ENCODE data around the gene CNPY1. TPM values are rescaled to one million over a fixed set of nuclear protein-coding genes. Genes with fewer than 3 reads are reported as not detected.

CNPY1 gene
- total RNA-seq, 1 experiment from 2014 or later = not detected

DNA sequence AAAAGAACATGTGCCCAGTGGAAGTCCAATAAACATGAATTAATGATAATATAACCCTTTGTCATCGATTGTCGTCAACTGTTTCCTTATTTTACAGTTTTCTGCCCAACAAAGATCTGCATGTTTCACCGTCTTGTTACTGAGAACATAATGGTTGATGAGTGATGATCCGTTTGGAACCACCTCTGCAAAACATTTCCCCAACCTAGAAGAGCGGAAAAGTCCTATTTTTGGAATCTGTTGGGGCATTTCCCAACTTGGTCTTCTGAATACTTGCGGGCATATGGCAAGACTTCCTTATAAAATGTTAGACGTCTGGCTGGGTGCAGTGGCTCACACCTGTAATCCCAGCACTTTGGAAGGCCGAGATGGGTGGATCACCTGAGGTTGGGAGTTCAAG lies 32.1 kb downstream of the CNPY1 start:
- H4K20me1 ChIP-seq (ENCODE audit: insufficient read depth, low read depth, low read length) = no peaks in the 10 kb centered on the region
- H3K36me3 ChIP-seq (ENCODE audit: insufficient read depth, low read length) = no peaks in the 10 kb centered on the region
- H3K9ac ChIP-seq (ENCODE audit: low read length) = no peak overlapping the region
- no peaks in the 10 kb centered on the region for H3K9me3 ChIP-seq (ENCODE audit: low read length)
- H3K9me2 ChIP-seq (replicated peaks; ENCODE audit: insufficient read depth, low read length) = no peaks in the 10 kb centered on the region
- H3K4me1 ChIP-seq (ENCODE audit: low read length) = no peaks in the 10 kb centered on the region
- no peak overlapping the region for H3K27ac ChIP-seq (ENCODE audit: low read length)
- H3K27me3 ChIP-seq (ENCODE audit: low read length) = no peaks in the 10 kb centered on the region
- DNase-seq = no peak
- no peak overlapping the region for H2AFZ ChIP-seq (ENCODE audit: low read length)
- H3K4me2 ChIP-seq (ENCODE audit: low read depth, low read length, poor library complexity, severe bottlenecking) = no peak overlapping the region
- no peak overlapping the region for H3K4me3 ChIP-seq (ENCODE audit: low read length)
- no peaks in the 10 kb centered on the region for H3K79me2 ChIP-seq (ENCODE audit: low read length)

DNA sequence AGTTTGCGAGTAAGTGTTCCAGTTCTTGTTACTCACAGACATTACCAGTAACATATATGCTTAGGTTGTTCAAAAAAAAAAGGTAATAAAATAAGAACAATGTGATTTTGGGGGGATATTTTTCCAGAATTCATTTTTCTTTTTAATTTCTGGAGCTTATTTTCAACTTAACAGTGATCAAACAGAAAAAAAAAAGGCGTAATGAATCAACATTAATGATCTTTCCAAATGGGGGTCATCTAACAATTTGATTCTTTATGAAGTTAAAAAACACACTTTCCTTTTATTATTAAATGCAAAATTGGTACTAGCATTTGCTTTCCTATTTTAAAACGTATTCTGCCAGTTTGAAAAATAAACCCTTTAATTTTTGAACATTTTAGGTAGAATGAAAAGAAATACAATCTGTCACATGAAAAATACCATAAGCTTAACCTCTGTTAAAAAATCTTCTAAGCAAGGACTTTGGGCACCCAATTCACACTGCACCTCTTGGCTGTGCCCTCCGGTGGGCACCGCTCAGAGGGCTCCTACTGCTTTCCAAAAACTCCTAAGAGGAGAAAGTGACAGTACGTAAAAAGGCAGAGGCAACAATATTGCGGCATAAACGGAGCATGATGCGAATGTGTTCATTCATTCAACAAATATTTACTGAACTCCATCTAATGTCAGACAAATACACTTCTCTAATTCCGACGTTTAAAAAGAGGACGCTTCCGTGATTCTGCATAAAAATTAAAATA lies 32.6 kb downstream of the CNPY1 start:
- Histone ChIP-seq H3K9me3 (ENCODE audit: low read length) (no peaks in the 10 kb centered on the region), H2AFZ (ENCODE audit: low read length) (no peak overlapping the region), H3K27ac (ENCODE audit: low read length) (no peak overlapping the region), H3K9me2 (replicated peaks; ENCODE audit: insufficient read depth, low read length) (no peaks in the 10 kb centered on the region), H3K4me1 (ENCODE audit: low read length) (no peaks in the 10 kb centered on the region), H3K9ac (ENCODE audit: low read length) (no peak overlapping the region), H3K27me3 (ENCODE audit: low read length) (no peaks in the 10 kb centered on the region), H3K36me3 (ENCODE audit: insufficient read depth, low read length) (no peaks in the 10 kb centered on the region), H3K4me3 (ENCODE audit: low read length) (no peak overlapping the region), H3K4me2 (ENCODE audit: low read depth, low read length, poor library complexity, severe bottlenecking) (no peak overlapping the region), H3K79me2 (ENCODE audit: low read length) (no peaks in the 10 kb centered on the region), H4K20me1 (ENCODE audit: insufficient read depth, low read depth, low read length) (no peaks in the 10 kb centered on the region)
- no peak for DNase-seq

DNA sequence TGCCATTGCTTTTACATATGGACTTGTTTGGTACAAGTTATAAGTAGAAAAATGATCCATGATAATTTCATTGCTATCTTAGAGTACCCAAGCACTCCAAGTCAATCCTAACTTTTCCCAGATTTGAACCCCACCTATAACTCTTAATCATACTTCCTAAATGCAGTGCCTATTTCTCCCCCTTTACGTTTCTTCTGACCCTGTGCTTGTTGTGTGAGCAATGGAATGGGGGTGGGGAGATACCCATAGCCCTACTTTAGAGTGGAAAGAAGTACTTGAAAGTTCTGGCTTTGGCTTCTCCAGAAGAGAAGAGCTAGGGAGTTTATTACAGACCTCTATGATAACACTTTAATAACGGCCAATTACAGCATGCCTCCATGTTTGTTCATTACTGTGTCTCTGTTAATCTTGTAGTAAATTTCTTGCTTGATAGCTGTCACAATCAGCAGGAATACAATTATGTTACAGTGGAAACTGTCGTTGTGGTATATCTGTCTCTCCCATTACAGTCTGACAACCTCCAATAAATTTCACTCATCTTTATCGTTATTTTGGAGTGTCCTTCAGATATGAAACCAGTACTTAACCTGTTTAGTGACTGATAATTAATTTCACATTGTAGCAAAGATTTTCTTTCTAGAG lies 34.0 kb downstream of the CNPY1 start:
- Histone ChIP-seq H3K4me3 (ENCODE audit: low read length) (no peak overlapping the region), H2AFZ (ENCODE audit: low read length) (no peak overlapping the region), H3K36me3 (ENCODE audit: insufficient read depth, low read length) (no peaks in the 10 kb centered on the region), H3K4me2 (ENCODE audit: low read depth, low read length, poor library complexity, severe bottlenecking) (no peak overlapping the region), H3K27ac (ENCODE audit: low read length) (no peak overlapping the region), H4K20me1 (ENCODE audit: insufficient read depth, low read depth, low read length) (no peaks in the 10 kb centered on the region), H3K79me2 (ENCODE audit: low read length) (no peaks in the 10 kb centered on the region), H3K9me3 (ENCODE audit: low read length) (no peaks in the 10 kb centered on the region), H3K9ac (ENCODE audit: low read length) (no peak overlapping the region), H3K4me1 (ENCODE audit: low read length) (no peaks in the 10 kb centered on the region), H3K27me3 (ENCODE audit: low read length) (no peaks in the 10 kb centered on the region), H3K9me2 (replicated peaks; ENCODE audit: insufficient read depth, low read length) (no peaks in the 10 kb centered on the region)
- DNase-seq = no peak

DNA sequence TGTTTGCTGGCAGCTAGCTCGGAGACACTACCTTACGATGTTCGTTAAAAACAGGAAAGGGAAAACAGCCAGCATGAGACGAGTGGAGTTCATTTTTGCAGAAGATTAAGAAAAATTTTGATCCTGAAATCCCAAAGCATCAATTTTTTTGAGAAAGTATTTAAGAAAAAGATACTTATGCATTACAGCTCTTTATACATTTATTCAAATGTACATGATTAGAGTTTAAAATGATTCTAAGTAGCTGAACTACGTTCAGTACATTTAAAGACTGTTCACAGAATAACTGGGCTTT lies 34.7 kb downstream of the CNPY1 start:
- Histone ChIP-seq H2AFZ (ENCODE audit: low read length) (no peak overlapping the region), H3K27ac (ENCODE audit: low read length) (no peak overlapping the region), H3K79me2 (ENCODE audit: low read length) (no peaks in the 10 kb centered on the region), H3K4me1 (ENCODE audit: low read length) (no peaks in the 10 kb centered on the region), H4K20me1 (ENCODE audit: insufficient read depth, low read depth, low read length) (no peaks in the 10 kb centered on the region), H3K4me2 (ENCODE audit: low read depth, low read length, poor library complexity, severe bottlenecking) (no peak overlapping the region), H3K9me2 (replicated peaks; ENCODE audit: insufficient read depth, low read length) (no peaks in the 10 kb centered on the region), H3K9ac (ENCODE audit: low read length) (no peak overlapping the region), H3K9me3 (ENCODE audit: low read length) (no peaks in the 10 kb centered on the region), H3K4me3 (ENCODE audit: low read length) (no peak overlapping the region), H3K36me3 (ENCODE audit: insufficient read depth, low read length) (no peaks in the 10 kb centered on the region), H3K27me3 (ENCODE audit: low read length) (no peaks in the 10 kb centered on the region)
- no peak for DNase-seq

DNA sequence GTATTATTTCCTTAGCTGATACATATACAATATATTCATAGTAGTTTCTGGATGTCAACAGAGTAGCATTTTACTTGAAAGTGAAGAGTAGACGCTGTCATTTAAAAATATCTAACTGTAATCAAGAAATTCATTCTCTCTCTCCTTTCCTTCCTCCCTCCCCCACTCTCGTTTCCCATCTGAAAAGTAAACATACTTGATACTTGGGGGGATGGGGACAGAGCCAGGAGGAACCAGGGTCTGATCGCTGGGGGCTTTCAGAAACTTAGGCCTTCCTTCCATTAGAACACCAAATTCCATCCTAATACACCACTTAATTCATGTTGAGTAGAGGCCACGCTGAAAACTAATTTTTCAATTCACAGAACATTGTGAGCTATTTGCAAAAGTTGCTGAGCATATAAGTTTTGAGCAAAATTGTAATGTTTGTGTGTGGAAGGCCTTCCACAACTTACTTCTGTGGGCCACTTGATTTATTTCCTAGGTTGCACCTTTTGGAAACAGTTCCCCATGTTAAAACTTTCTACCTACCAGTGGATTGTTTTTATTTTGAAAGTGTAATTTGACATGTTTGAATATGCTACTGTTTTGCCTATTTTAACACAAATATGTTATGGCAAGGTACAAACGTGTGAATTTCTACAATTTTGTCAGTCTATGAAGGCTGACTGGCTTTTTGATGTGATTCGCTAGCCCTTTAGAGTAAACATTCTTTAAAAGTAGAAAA lies 35.2 kb downstream of the CNPY1 start:
- no peak overlapping the region for H2AFZ ChIP-seq (ENCODE audit: low read length)
- no peaks in the 10 kb centered on the region for H3K36me3 ChIP-seq (ENCODE audit: insufficient read depth, low read length)
- H3K9me3 ChIP-seq (ENCODE audit: low read length) = no peaks in the 10 kb centered on the region
- no peaks in the 10 kb centered on the region for H3K4me1 ChIP-seq (ENCODE audit: low read length)
- H3K27me3 ChIP-seq (ENCODE audit: low read length) = no peaks in the 10 kb centered on the region
- H3K27ac ChIP-seq (ENCODE audit: low read length) = no peak overlapping the region
- H3K4me2 ChIP-seq (ENCODE audit: low read depth, low read length, poor library complexity, severe bottlenecking) = no peak overlapping the region
- no peak for DNase-seq
- no peaks in the 10 kb centered on the region for H3K79me2 ChIP-seq (ENCODE audit: low read length)
- H3K9me2 ChIP-seq (replicated peaks; ENCODE audit: insufficient read depth, low read length) = no peaks in the 10 kb centered on the region
- H3K4me3 ChIP-seq (ENCODE audit: low read length) = no peak overlapping the region
- H3K9ac ChIP-seq (ENCODE audit: low read length) = no peak overlapping the region
- H4K20me1 ChIP-seq (ENCODE audit: insufficient read depth, low read depth, low read length) = no peaks in the 10 kb centered on the region

DNA sequence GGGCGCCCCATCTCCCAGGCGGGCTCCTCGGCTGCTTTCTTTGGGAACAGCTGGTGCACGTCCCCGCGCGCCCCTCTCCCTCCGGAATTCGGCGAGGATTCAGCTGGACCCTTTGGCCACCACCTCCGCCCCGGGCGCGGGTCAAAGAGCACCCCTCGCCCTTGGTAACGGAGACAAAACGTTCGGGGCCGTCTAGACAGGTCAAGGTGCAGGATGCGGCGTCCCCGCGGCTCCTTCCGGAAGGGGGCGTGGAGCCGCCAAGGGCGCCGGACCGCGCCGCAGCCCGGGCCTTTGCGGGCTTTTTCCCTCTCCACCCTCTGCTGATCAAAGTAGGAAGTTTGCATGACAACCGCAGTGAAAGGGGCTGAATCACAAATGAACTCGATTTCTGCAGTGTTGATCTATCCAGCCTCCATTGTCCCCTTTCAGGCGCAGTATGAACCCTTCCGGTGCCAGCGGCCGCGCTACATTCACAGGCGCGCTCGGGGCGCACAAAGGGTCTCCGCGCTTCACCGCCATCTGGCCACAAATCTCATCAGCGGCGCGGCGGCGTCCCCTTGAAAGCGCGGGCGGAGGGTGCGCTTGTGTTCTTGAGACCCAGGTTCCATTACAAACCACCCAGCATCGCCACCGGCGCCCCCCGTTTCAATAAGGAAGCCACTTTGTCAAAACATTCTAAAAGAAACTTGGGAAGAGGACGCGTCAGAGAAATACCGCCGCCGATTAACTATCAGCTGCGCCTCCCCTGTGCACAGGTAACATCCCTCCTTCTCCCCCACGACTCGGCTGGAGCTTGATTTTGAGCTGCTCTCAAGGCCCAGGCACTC lies 36.4 kb downstream of the CNPY1 start:
- Histone ChIP-seq H3K4me1 (ENCODE audit: low read length) (no peaks in the 10 kb centered on the region), H3K36me3 (ENCODE audit: insufficient read depth, low read length) (no peaks in the 10 kb centered on the region), H3K4me3 (ENCODE audit: low read length) (no peak overlapping the region), H4K20me1 (ENCODE audit: insufficient read depth, low read depth, low read length) (no peaks in the 10 kb centered on the region), H3K9me2 (replicated peaks; ENCODE audit: insufficient read depth, low read length) (no peaks in the 10 kb centered on the region), H3K27ac (ENCODE audit: low read length) (no peak overlapping the region), H3K79me2 (ENCODE audit: low read length) (no peaks in the 10 kb centered on the region), H3K9ac (ENCODE audit: low read length) (no peak overlapping the region), H3K4me2 (ENCODE audit: low read depth, low read length, poor library complexity, severe bottlenecking) (no peak overlapping the region), H2AFZ (ENCODE audit: low read length) (no peak overlapping the region), H3K9me3 (ENCODE audit: low read length) (no peaks in the 10 kb centered on the region), H3K27me3 (ENCODE audit: low read length) (no peaks in the 10 kb centered on the region)
- no peak for DNase-seq

DNA sequence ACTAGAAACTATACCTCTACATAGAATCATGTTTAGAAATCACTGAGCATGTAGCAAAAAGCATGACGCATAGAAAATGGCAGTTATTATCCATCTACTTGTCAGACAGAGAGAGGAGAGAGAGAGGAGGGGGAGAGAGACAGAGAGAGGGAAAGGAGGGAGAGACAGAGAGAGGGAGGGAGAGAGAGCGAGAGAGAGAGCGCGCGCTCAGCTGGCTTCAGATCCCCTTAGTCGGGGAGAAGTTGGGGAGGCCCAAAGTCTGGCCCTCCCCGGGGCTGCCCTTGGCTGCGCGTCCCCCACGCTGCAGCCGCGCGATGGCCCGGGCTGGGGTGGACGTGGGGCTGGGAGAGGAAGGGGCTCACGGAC lies 37.0 kb downstream of the CNPY1 start:
- Histone ChIP-seq H3K4me1 (ENCODE audit: low read length) (no peaks in the 10 kb centered on the region), H4K20me1 (ENCODE audit: insufficient read depth, low read depth, low read length) (no peaks in the 10 kb centered on the region), H3K27me3 (ENCODE audit: low read length) (no peaks in the 10 kb centered on the region), H3K27ac (ENCODE audit: low read length) (no peak overlapping the region), H3K4me3 (ENCODE audit: low read length) (no peak overlapping the region), H3K9me2 (replicated peaks; ENCODE audit: insufficient read depth, low read length) (no peaks in the 10 kb centered on the region), H3K36me3 (ENCODE audit: insufficient read depth, low read length) (no peaks in the 10 kb centered on the region), H3K4me2 (ENCODE audit: low read depth, low read length, poor library complexity, severe bottlenecking) (no peak overlapping the region), H3K79me2 (ENCODE audit: low read length) (no peaks in the 10 kb centered on the region), H3K9me3 (ENCODE audit: low read length) (no peaks in the 10 kb centered on the region), H2AFZ (ENCODE audit: low read length) (no peak overlapping the region), H3K9ac (ENCODE audit: low read length) (no peak overlapping the region)
- DNase-seq = no peak
